ENCODE results near the gene KIRREL3.

Gene KIRREL3

GRCh38 chr11:126711977-126712625 lies 288.5 kb downstream of the KIRREL3 start:
- H3K9ac ChIP-seq (ENCODE audit: low read depth, low read length): no peak overlapping the region
- H3K36me3 ChIP-seq (ENCODE audit: insufficient read depth, low read length): no peaks in the 10 kb centered on the region

GRCh38 chr11:126710804-126711399 lies 289.7 kb downstream of the KIRREL3 start:
- Histone ChIP-seq H3K9ac (ENCODE audit: low read depth, low read length) (no peak overlapping the region), H3K4me1 (ENCODE audit: insufficient read depth, low read length) (peaks cover 6% of the 10 kb centered on the region; the same call in 1 of the 2 replicates), H3K36me3 (ENCODE audit: insufficient read depth, low read length) (no peaks in the 10 kb centered on the region), H3K9me3 (ENCODE audit: control insufficient read depth, insufficient read depth, low read length) (no peaks in the 10 kb centered on the region)

More at GRCh38 chr11:126711977-126712625, 288.5 kb downstream of the KIRREL3 start:
- Histone ChIP-seq H3K4me1 (ENCODE audit: insufficient read depth, low read length) (peaks cover 9% of the 10 kb centered on the region), H3K9me3 (ENCODE audit: control insufficient read depth, insufficient read depth, low read length) (no peaks in the 10 kb centered on the region)

- Histone ChIP-seq H3K9ac (ENCODE audit: low read depth, low read length) (no peak overlapping the region), H3K4me1 (ENCODE audit: insufficient read depth, low read length) (peaks cover 10% of the 10 kb centered on the region), H3K9me3 (ENCODE audit: control insufficient read depth, insufficient read depth, low read length) (no peaks in the 10 kb centered on the region), H3K36me3 (ENCODE audit: insufficient read depth, low read length) (no peaks in the 10 kb centered on the region)
Measured at GRCh38 chr11:126707498-126707897, 293.1 kb downstream of the KIRREL3 start.

- Histone ChIP-seq H3K9ac (ENCODE audit: low read depth, low read length) (no peak overlapping the region), H3K9me3 (ENCODE audit: control insufficient read depth, insufficient read depth, low read length) (no peaks in the 10 kb centered on the region), H3K4me1 (ENCODE audit: insufficient read depth, low read length) (peaks cover 31% of the 10 kb centered on the region), H3K36me3 (ENCODE audit: insufficient read depth, low read length) (no peaks in the 10 kb centered on the region)
Measured at GRCh38 chr11:126704096-126704495, 296.5 kb downstream of the KIRREL3 start.

GRCh38 chr11:126703662-126704061 lies 296.9 kb downstream of the KIRREL3 start:
- Histone ChIP-seq H3K9ac (ENCODE audit: low read depth, low read length) (no peak overlapping the region), H3K4me1 (ENCODE audit: insufficient read depth, low read length) (peaks cover 32% of the 10 kb centered on the region), H3K9me3 (ENCODE audit: control insufficient read depth, insufficient read depth, low read length) (no peaks in the 10 kb centered on the region), H3K36me3 (ENCODE audit: insufficient read depth, low read length) (no peaks in the 10 kb centered on the region)

GRCh38 chr11:126702987-126703386 lies 297.6 kb downstream of the KIRREL3 start:
- no peaks in the 10 kb centered on the region for H3K9me3 ChIP-seq (ENCODE audit: control insufficient read depth, insufficient read depth, low read length)
- peaks cover 34% of the 10 kb centered on the region for H3K4me1 ChIP-seq (ENCODE audit: insufficient read depth, low read length)
- no peak overlapping the region for H3K9ac ChIP-seq (ENCODE audit: low read depth, low read length)
- no peaks in the 10 kb centered on the region for H3K36me3 ChIP-seq (ENCODE audit: insufficient read depth, low read length)

GRCh38 chr11:126702165-126702720 lies 298.3 kb downstream of the KIRREL3 start:
- Histone ChIP-seq H3K4me1 (ENCODE audit: insufficient read depth, low read length) (peaks cover 31% of the 10 kb centered on the region), H3K36me3 (ENCODE audit: insufficient read depth, low read length) (no peaks in the 10 kb centered on the region), H3K9me3 (ENCODE audit: control insufficient read depth, insufficient read depth, low read length) (no peaks in the 10 kb centered on the region), H3K9ac (ENCODE audit: low read depth, low read length) (no peak overlapping the region)

- Histone ChIP-seq H3K9me3 (ENCODE audit: control insufficient read depth, insufficient read depth, low read length) (no peaks in the 10 kb centered on the region), H3K9ac (ENCODE audit: low read depth, low read length) (no peak overlapping the region), H3K4me1 (ENCODE audit: insufficient read depth, low read length) (peaks cover 36% of the 10 kb centered on the region), H3K36me3 (ENCODE audit: insufficient read depth, low read length) (no peaks in the 10 kb centered on the region)
Measured at GRCh38 chr11:126701520-126701897, 299.1 kb downstream of the KIRREL3 start.

GRCh38 chr11:126700768-126701519 lies 299.6 kb downstream of the KIRREL3 start:
- H3K9ac ChIP-seq (ENCODE audit: low read depth, low read length): no peak overlapping the region
- no peaks in the 10 kb centered on the region for H3K36me3 ChIP-seq (ENCODE audit: insufficient read depth, low read length)
- H3K4me1 ChIP-seq (ENCODE audit: insufficient read depth, low read length): peaks cover 40% of the 10 kb centered on the region
- no peaks in the 10 kb centered on the region for H3K9me3 ChIP-seq (ENCODE audit: control insufficient read depth, insufficient read depth, low read length)

GRCh38 chr11:126698576-126698975 lies 302.0 kb downstream of the KIRREL3 start:
- H3K36me3 ChIP-seq (ENCODE audit: insufficient read depth, low read length): no peaks in the 10 kb centered on the region
- no peaks in the 10 kb centered on the region for H3K9me3 ChIP-seq (ENCODE audit: control insufficient read depth, insufficient read depth, low read length)
- H3K9ac ChIP-seq (ENCODE audit: low read depth, low read length): no peak overlapping the region
- H3K4me1 ChIP-seq (ENCODE audit: insufficient read depth, low read length): peaks cover 40% of the 10 kb centered on the region

- peaks cover 40% of the 10 kb centered on the region for H3K4me1 ChIP-seq (ENCODE audit: insufficient read depth, low read length)
Measured at GRCh38 chr11:126697936-126698335, 302.6 kb downstream of the KIRREL3 start.

GRCh38 chr11:126696982-126697381 lies 303.6 kb downstream of the KIRREL3 start:
- H3K9ac ChIP-seq (ENCODE audit: low read depth, low read length): no peak overlapping the region
- H3K9me3 ChIP-seq (ENCODE audit: control insufficient read depth, insufficient read depth, low read length): no peaks in the 10 kb centered on the region
- H3K4me1 ChIP-seq (ENCODE audit: insufficient read depth, low read length): peaks cover 30% of the 10 kb centered on the region
- no peaks in the 10 kb centered on the region for H3K36me3 ChIP-seq (ENCODE audit: insufficient read depth, low read length)

More at GRCh38 chr11:126697936-126698335, 302.6 kb downstream of the KIRREL3 start:
- H3K9ac ChIP-seq (ENCODE audit: low read depth, low read length): no peak overlapping the region
- no peaks in the 10 kb centered on the region for H3K9me3 ChIP-seq (ENCODE audit: control insufficient read depth, insufficient read depth, low read length)
- H3K36me3 ChIP-seq (ENCODE audit: insufficient read depth, low read length): no peaks in the 10 kb centered on the region

- H3K4me1 ChIP-seq (ENCODE audit: insufficient read depth, low read length): peaks cover 14% of the 10 kb centered on the region
- H3K9me3 ChIP-seq (ENCODE audit: control insufficient read depth, insufficient read depth, low read length): no peaks in the 10 kb centered on the region
- H3K36me3 ChIP-seq (ENCODE audit: insufficient read depth, low read length): no peaks in the 10 kb centered on the region
- H3K9ac ChIP-seq (ENCODE audit: low read depth, low read length): no peak overlapping the region
Measured at GRCh38 chr11:126695293-126695692, 305.3 kb downstream of the KIRREL3 start.

GRCh38 chr11:126694065-126694625 lies 306.4 kb downstream of the KIRREL3 start:
- Histone ChIP-seq H3K36me3 (ENCODE audit: insufficient read depth, low read length) (no peaks in the 10 kb centered on the region), H3K4me1 (ENCODE audit: insufficient read depth, low read length) (peaks cover 14% of the 10 kb centered on the region), H3K9ac (ENCODE audit: low read depth, low read length) (no peak overlapping the region), H3K9me3 (ENCODE audit: control insufficient read depth, insufficient read depth, low read length) (no peaks in the 10 kb centered on the region)
